ENCODE data around the gene CTNND2.
A peak's percentile ranks its signal among the peaks of the same experiment; 100 is the strongest.
"Not testable (repeated sequence)": the region's sequence is repeated elsewhere in the genome, so short reads cannot be mapped to it uniquely, and the experiment has no call there.

Gene CTNND2

GRCh38 chr5:11335881-11336760 lies 568.1 kb downstream of the CTNND2 start:
- Histone ChIP-seq H3K4me1 (ENCODE audit: control insufficient read depth, insufficient read depth, low read length, poor library complexity, severe bottlenecking) (no peaks in the 10 kb centered on the region), H3K27ac (ENCODE audit: low read depth, low read length, severe bottlenecking) (no peak overlapping the region), H3K9me3 (ENCODE audit: control insufficient read depth, low read length) (no peaks in the 10 kb centered on the region), H3K4me3 (ENCODE audit: extremely low read depth, insufficient read depth, low read length, poor library complexity, severe bottlenecking) (no peak overlapping the region), H3K36me3 (ENCODE audit: control insufficient read depth, insufficient read depth, low read length) (no peaks in the 10 kb centered on the region)
- 94% methylated on average over 3 of the region's 3 CpGs; no CpG with 5 or more reads in 1 of the 2 experiments for WGBS, 2 experiments (ENCODE audit: insufficient coverage in 2 of 2)

DNA sequence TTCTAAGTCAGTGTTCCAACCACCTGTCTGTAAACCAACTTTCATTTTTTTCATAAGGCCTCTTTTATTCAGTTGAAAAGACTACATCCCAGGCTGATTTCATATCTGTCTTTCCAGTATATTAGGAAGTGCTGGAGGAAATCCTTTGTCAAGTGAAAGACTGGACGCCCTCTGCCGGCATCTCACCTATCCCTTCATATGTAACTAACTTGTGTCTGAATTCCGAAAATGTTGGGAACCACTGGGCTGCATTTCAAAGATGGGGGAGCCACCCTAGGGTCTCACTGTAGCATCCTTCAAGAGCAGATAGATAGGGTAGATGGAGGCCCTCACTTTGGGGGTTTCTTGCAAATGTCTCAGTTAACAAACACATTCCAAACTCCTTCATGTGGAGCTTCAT lies 569.8 kb downstream of the CTNND2 start:
- H3K4me1 ChIP-seq (ENCODE audit: control insufficient read depth, insufficient read depth, low read length, poor library complexity, severe bottlenecking) = no peaks in the 10 kb centered on the region
- H3K36me3 ChIP-seq (ENCODE audit: control insufficient read depth, insufficient read depth, low read length) = no peaks in the 10 kb centered on the region
- no peak overlapping the region for H3K27ac ChIP-seq (ENCODE audit: low read depth, low read length, severe bottlenecking)
- WGBS, 2 experiments (ENCODE audit: insufficient coverage in 2 of 2) = 71 to 80% methylated on average over 1 of the region's 3 CpGs
- no peaks in the 10 kb centered on the region for H3K9me3 ChIP-seq (ENCODE audit: control insufficient read depth, low read length)
- no peak overlapping the region for H3K4me3 ChIP-seq (ENCODE audit: extremely low read depth, insufficient read depth, low read length, poor library complexity, severe bottlenecking)

DNA sequence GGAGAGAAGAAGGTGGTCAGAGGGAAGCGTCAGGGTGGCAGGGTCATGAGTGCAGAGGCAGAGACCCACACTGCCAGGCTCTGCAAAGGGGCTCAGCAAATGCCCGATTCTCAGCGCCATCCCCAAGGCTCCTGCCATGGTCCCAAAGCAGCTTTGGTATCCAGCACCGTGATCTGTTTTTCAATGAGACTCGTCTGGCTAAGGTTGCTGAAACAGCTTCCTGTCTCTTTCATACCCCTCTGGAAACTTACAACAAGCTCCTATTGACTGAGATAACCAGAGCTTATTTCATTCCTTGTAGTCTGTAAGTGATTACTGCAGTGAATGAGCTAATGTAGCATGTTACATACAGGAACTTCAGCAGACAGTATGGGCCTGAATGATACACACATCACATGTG lies 574.6 kb downstream of the CTNND2 start:
- Histone ChIP-seq H3K4me1 (ENCODE audit: control insufficient read depth, insufficient read depth, low read length, poor library complexity, severe bottlenecking) (no peaks in the 10 kb centered on the region), H3K36me3 (ENCODE audit: control insufficient read depth, insufficient read depth, low read length) (no peaks in the 10 kb centered on the region), H3K9me3 (ENCODE audit: control insufficient read depth, low read length) (no peaks in the 10 kb centered on the region), H3K27ac (ENCODE audit: low read depth, low read length, severe bottlenecking) (peak overlapping the region; percentile 48), H3K4me3 (ENCODE audit: extremely low read depth, insufficient read depth, low read length, poor library complexity, severe bottlenecking) (no peak overlapping the region)
- 80 to 93% methylated on average over 5 of the region's 5 CpGs for WGBS, 2 experiments (ENCODE audit: insufficient coverage in 2 of 2)

DNA sequence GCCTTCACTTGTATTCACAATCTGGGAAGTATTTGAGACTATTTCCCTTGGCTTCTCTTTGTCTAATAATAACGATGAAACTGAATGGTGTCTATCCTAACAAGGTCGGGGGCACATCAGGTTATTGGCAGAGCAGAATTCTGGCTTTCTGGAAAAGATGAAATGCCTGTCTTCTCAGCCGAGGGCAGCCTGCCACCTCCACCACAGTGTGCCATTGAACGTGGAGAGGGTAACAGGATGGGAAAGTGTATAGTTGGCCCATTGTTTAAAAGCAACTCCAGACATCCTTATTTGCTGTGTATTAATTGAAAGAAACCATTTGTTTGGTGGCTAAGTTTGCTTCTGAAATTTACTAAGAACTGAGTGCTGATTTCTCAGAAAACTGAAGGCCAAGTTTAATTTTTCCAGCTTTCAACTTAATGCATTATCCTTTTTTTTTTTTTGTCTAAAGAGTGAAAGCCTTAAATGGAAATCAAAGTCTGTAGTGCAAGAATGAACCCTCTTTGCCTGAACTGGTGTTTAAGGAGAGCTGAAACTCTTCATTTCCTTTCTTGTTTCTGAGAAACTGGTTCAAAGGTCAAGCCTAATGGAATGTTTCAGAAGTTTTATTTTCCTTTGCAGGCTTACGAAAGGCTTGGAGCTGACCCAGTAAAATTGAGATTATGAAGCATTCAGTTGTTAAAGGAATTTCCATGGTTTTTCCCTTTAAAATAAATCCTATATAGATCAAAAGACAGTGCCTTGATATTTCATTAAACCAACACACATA lies 579.5 kb downstream of the CTNND2 start:
- no peaks in the 10 kb centered on the region for H3K4me1 ChIP-seq (ENCODE audit: control insufficient read depth, insufficient read depth, low read length, poor library complexity, severe bottlenecking)
- H3K9me3 ChIP-seq (ENCODE audit: control insufficient read depth, low read length) = no peaks in the 10 kb centered on the region
- peak overlapping the region; percentile 47 for H3K27ac ChIP-seq (ENCODE audit: low read depth, low read length, severe bottlenecking)
- H3K4me3 ChIP-seq (ENCODE audit: extremely low read depth, insufficient read depth, low read length, poor library complexity, severe bottlenecking) = no peak overlapping the region
- H3K36me3 ChIP-seq (ENCODE audit: control insufficient read depth, insufficient read depth, low read length) = no peaks in the 10 kb centered on the region
- 95 to 100% methylated on average over 2 to 4 of the region's 5 CpGs for WGBS, 2 experiments (ENCODE audit: insufficient coverage in 2 of 2)

- H3K4me1 ChIP-seq (ENCODE audit: control insufficient read depth, insufficient read depth, low read length, poor library complexity, severe bottlenecking) = no peaks in the 10 kb centered on the region
- WGBS, 2 experiments (ENCODE audit: insufficient coverage in 2 of 2) = 91 to 96% methylated on average over 4 of the region's 4 CpGs
- H3K9me3 ChIP-seq (ENCODE audit: control insufficient read depth, low read length) = no peaks in the 10 kb centered on the region
- no peak overlapping the region for H3K4me3 ChIP-seq (ENCODE audit: extremely low read depth, insufficient read depth, low read length, poor library complexity, severe bottlenecking)
- no peak overlapping the region for H3K27ac ChIP-seq (ENCODE audit: low read depth, low read length, severe bottlenecking)
- H3K36me3 ChIP-seq (ENCODE audit: control insufficient read depth, insufficient read depth, low read length) = no peaks in the 10 kb centered on the region
Observed at GRCh38 chr5:11323761-11324160, 580.5 kb downstream of the CTNND2 start.

GRCh38 chr5:11322133-11322532 lies 582.1 kb downstream of the CTNND2 start:
- 89 to 90% methylated on average over 1 to 2 of the region's 2 CpGs for WGBS, 2 experiments (ENCODE audit: insufficient coverage in 2 of 2)
- no peaks in the 10 kb centered on the region for H3K4me1 ChIP-seq (ENCODE audit: control insufficient read depth, insufficient read depth, low read length, poor library complexity, severe bottlenecking)
- H3K36me3 ChIP-seq (ENCODE audit: control insufficient read depth, insufficient read depth, low read length) = no peaks in the 10 kb centered on the region
- no peak overlapping the region for H3K4me3 ChIP-seq (ENCODE audit: extremely low read depth, insufficient read depth, low read length, poor library complexity, severe bottlenecking)
- H3K9me3 ChIP-seq (ENCODE audit: control insufficient read depth, low read length) = no peaks in the 10 kb centered on the region
- no peak overlapping the region for H3K27ac ChIP-seq (ENCODE audit: low read depth, low read length, severe bottlenecking)

DNA sequence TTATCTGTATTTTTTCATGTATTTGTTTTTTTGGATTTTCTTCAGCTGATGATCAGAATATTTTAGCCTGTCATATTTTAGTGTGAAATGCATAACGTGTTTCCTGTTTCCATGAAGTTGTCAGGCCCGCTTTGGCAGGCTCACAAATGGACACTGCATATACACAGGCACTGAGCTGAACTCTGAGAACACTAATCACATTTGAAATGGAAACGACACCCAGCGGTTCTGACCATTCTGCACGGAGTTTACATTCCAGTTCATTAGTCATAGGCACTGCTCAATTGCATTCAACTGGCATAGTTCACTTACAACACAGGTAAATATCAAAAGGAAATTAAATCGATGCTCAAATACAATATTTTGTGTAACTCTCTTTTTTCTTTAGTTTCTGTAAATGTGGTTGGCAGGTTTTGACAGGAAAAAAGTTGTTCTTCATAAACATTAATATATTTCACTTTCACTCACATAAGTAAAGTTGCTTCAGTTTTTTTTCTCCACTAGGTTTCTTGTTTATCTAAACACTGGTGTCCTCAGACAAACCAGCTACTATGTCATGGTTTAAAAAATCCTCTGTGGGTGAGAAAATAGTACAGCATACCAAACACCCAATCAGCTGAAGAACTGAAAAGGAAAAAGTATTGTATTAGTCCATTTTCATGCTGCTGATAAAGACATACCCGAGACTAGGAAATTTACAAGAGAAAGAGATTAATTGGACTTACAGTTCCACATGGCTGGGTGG lies 584.2 kb downstream of the CTNND2 start:
- 90 to 98% methylated on average over 6 of the region's 7 CpGs for WGBS, 2 experiments (ENCODE audit: insufficient coverage in 2 of 2)

DNA sequence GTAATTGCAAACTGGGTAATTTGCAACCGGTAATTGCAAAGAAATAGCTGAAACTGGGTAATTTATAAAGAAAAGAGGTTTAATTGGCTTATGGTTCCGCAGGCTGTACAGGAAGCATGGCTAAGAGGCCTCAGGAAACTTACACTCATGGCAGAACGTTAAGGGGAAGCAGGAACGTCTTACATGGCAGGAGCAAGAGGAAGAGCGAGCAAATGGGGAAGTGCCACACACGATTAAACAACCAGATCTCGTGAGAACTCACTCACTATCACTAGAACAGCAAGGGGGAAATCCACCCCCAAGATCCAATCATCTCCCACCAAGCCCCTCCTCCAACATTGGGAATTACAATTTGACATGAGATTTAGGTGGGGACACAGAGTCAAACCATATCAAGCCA lies 590.6 kb downstream of the CTNND2 start:
- not testable (repeated sequence) for H3K36me3 ChIP-seq (ENCODE audit: control insufficient read depth, insufficient read depth, low read length); H3K9me3 ChIP-seq (ENCODE audit: control insufficient read depth, low read length); H3K4me3 ChIP-seq (ENCODE audit: extremely low read depth, insufficient read depth, low read length, poor library complexity, severe bottlenecking); H3K27ac ChIP-seq (ENCODE audit: low read depth, low read length, severe bottlenecking); H3K4me1 ChIP-seq (ENCODE audit: control insufficient read depth, insufficient read depth, low read length, poor library complexity, severe bottlenecking)
- WGBS, 2 experiments (ENCODE audit: insufficient coverage in 2 of 2) = 79 to 88% methylated on average over 4 to 6 of the region's 7 CpGs

More for the DNA sequence above, 584.2 kb downstream of the CTNND2 start:
- H3K36me3 ChIP-seq (ENCODE audit: control insufficient read depth, insufficient read depth, low read length) = no peaks in the 10 kb centered on the region
- no peak overlapping the region for H3K27ac ChIP-seq (ENCODE audit: low read depth, low read length, severe bottlenecking)
- no peaks in the 10 kb centered on the region for H3K9me3 ChIP-seq (ENCODE audit: control insufficient read depth, low read length)
- H3K4me3 ChIP-seq (ENCODE audit: extremely low read depth, insufficient read depth, low read length, poor library complexity, severe bottlenecking) = no peak overlapping the region
- no peaks in the 10 kb centered on the region for H3K4me1 ChIP-seq (ENCODE audit: control insufficient read depth, insufficient read depth, low read length, poor library complexity, severe bottlenecking)

GRCh38 chr5:11311731-11312130 lies 592.5 kb downstream of the CTNND2 start:
- 75 to 91% methylated on average over 3 of the region's 3 CpGs for WGBS, 2 experiments (ENCODE audit: insufficient coverage in 2 of 2)
- Histone ChIP-seq H3K36me3 (ENCODE audit: control insufficient read depth, insufficient read depth, low read length) (no peaks in the 10 kb centered on the region), H3K9me3 (ENCODE audit: control insufficient read depth, low read length) (no peaks in the 10 kb centered on the region), H3K27ac (ENCODE audit: low read depth, low read length, severe bottlenecking) (no peak overlapping the region), H3K4me1 (ENCODE audit: control insufficient read depth, insufficient read depth, low read length, poor library complexity, severe bottlenecking) (no peaks in the 10 kb centered on the region), H3K4me3 (ENCODE audit: extremely low read depth, insufficient read depth, low read length, poor library complexity, severe bottlenecking) (no peak overlapping the region)

GRCh38 chr5:11311272-11311671 lies 593.0 kb downstream of the CTNND2 start:
- Histone ChIP-seq H3K4me3 (ENCODE audit: extremely low read depth, insufficient read depth, low read length, poor library complexity, severe bottlenecking) (no peak overlapping the region), H3K27ac (ENCODE audit: low read depth, low read length, severe bottlenecking) (no peak overlapping the region), H3K4me1 (ENCODE audit: control insufficient read depth, insufficient read depth, low read length, poor library complexity, severe bottlenecking) (no peaks in the 10 kb centered on the region), H3K36me3 (ENCODE audit: control insufficient read depth, insufficient read depth, low read length) (no peaks in the 10 kb centered on the region), H3K9me3 (ENCODE audit: control insufficient read depth, low read length) (no peaks in the 10 kb centered on the region)
- WGBS, 2 experiments (ENCODE audit: insufficient coverage in 2 of 2) = 82 to 95% methylated on average over 1 of the region's 1 CpG

Measured in mesodermal cell (in vitro differentiated cells).